Large intestine (tissue), 3 donors: ENCODE data around the gene THRSP. TPM values are rescaled to one million over a fixed set of nuclear protein-coding genes. Genes with fewer than 3 reads are reported as not detected.
"Not testable (repeated sequence)": the region's sequence is repeated elsewhere in the genome, so short reads cannot be mapped to it uniquely, and the experiment has no call there.

Source experiments
- DNase-seq, 2 donors: peaks; one replicate each; pipeline versions ENCODE4 v3.0.0 to v3.0.0-alpha.2; 2013
- H3K27ac ChIP-seq: one replicate; pipeline ENCODE4 v1.5.1; 2013; ENCODE audit warnings: low read length
- H3K27me3 ChIP-seq: 2 replicates; pipeline ENCODE4 v1.6.1; 2013; ENCODE audit warnings: low read length; ENCODE audit not compliant: control insufficient read depth, insufficient read depth
- H3K36me3 ChIP-seq: 2 replicates; pipeline ENCODE4 v1.6.1; 2013; ENCODE audit warnings: low read length; ENCODE audit not compliant: control insufficient read depth, insufficient read depth
- H3K4me1 ChIP-seq: one replicate; pipeline ENCODE4 v1.6.1; 2013; ENCODE audit warnings: low read length; ENCODE audit not compliant: control insufficient read depth, insufficient read depth
- H3K4me3 ChIP-seq: one replicate; pipeline ENCODE4 v1.5.1; 2013; ENCODE audit warnings: low read length
- H3K9me3 ChIP-seq: one replicate; pipeline ENCODE4 v1.6.1; 2013; ENCODE audit warnings: mild to moderate bottlenecking, low read depth, low read length, moderate library complexity; ENCODE audit not compliant: control insufficient read depth
- WGBS: methylation state at CpG from one replicate; pipeline ENCODE4 v1.1.5; 2013; ENCODE audit warnings: low lambda C conversion rate; ENCODE audit not compliant: insufficient coverage; 5-methylcytosine and 5-hydroxymethylcytosine counted together
- polyA plus RNA-seq: library from polyadenylated mRNA; unstranded; fragments of 120-200 nt; gene quantifications from one replicate; pipeline ENCODE4 v1.2.1, GENCODE V29; 2013

THRSP gene
- polyA plus RNA-seq, 1 donor: 0.10 TPM

DNA sequence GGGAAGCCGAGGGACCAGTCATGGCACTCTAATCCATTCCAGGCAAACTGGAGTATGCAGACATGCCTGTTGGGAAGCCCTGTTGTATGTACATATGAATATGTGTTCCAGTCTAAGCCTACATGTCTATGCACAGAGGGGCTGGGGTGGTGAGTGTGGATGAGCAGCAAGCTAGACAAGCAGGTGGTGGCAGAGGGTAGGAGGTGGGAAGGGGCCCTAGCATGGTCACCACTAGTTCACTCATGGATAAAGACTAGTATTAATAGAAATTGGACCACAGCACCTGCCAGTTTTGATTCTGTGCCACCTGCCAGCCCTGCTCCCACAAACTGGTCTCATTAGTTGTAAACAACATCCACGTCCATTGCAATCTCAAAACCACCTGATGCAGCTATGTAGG lies 1.5 kb downstream of the THRSP start:
- no CpG with 5 or more reads among the region's 2 CpGs for WGBS
- H3K27me3 ChIP-seq: no peaks in the 10 kb centered on the region
- no peak for DNase-seq

DNA sequence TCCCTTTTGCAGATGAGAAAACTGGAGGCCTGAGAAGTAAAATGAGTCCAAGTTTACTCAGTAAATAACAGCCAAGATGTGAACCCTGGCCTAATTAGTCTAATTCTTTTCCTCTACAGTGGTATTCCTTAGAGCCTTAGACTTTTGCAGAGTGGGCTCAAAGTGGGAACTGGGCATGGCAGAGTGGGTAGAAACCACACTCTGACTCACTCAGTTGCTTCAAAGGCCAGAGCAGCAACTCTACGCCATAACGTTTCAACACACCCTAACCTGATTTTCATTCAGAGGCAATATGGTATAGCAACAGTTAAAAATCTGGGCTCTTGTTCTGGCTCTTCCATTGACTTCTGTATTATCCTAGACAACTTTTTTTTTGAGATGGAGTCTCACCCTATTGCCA lies 2.8 kb downstream of the THRSP start:
- no peak for DNase-seq
- WGBS: 60% methylated on average over 1 of the region's 2 CpGs
- H3K4me1 ChIP-seq: no peaks in the 10 kb centered on the region

More for the DNA sequence above, 1.5 kb downstream of the THRSP start:
- Histone ChIP-seq H3K4me3 (no peak overlapping the region), H3K36me3 (peaks cover 19% of the 10 kb centered on the region), H3K9me3 (no peaks in the 10 kb centered on the region), H3K4me1 (no peaks in the 10 kb centered on the region), H3K27ac (no peak overlapping the region)

DNA sequence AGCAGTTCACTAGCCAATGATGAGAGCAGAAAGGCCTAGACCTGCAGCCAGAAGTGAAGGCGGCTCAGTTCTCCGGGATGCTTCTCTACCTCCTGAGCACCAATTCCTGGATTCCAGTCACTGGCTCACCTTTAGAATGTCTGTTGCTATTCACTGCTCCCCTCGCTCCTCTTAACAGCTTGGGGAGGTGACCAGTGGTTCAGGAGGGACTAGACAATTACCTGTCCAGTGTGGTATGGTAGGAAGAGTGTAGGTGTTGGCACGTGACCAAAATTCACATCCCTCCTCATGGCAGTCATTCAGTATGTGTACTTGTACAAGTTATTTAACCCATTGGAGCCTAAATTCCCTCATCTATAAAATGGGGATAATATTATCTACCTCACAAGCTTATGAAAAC lies 4.0 kb downstream of the THRSP start:
- H3K36me3 ChIP-seq: peaks cover 40% of the 10 kb centered on the region
- H3K9me3 ChIP-seq: no peaks in the 10 kb centered on the region
- DNase-seq: no peak
- H3K4me3 ChIP-seq: no peak overlapping the region
- no CpG with 5 or more reads among the region's 4 CpGs for WGBS
- H3K4me1 ChIP-seq: no peaks in the 10 kb centered on the region
- no peaks in the 10 kb centered on the region for H3K27me3 ChIP-seq
- H3K27ac ChIP-seq: no peak overlapping the region

More for the DNA sequence above, 2.8 kb downstream of the THRSP start:
- Histone ChIP-seq H3K9me3 (no peaks in the 10 kb centered on the region), H3K36me3 (peaks cover 30% of the 10 kb centered on the region), H3K4me3 (no peak overlapping the region), H3K27me3 (no peaks in the 10 kb centered on the region), H3K27ac (no peak overlapping the region)

DNA sequence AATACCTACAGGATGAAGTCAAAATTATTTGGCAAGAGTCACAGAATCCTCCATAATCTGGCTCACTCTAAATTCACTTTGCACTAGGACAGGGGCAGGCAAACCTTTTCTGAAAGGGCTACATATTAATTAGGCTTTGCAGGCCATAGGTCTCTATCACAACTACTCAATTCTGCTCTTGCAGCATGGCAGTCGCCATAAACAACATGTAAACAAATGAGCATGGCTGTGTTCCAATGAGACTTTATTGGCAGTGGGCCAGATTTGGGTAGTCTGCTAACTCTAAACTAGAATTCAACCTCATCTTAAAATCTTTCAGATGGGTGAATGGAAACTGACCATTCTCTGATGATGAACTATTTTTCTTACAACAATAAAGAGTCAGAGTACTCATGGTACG lies 5.8 kb downstream of the THRSP start:
- Histone ChIP-seq H3K36me3 (peaks cover 40% of the 10 kb centered on the region), H3K27ac (no peak overlapping the region), H3K4me1 (no peaks in the 10 kb centered on the region), H3K9me3 (no peaks in the 10 kb centered on the region), H3K27me3 (no peaks in the 10 kb centered on the region), H3K4me3 (no peak overlapping the region)
- DNase-seq: no peak
- 100% methylated on average over 1 of the region's 2 CpGs for WGBS

DNA sequence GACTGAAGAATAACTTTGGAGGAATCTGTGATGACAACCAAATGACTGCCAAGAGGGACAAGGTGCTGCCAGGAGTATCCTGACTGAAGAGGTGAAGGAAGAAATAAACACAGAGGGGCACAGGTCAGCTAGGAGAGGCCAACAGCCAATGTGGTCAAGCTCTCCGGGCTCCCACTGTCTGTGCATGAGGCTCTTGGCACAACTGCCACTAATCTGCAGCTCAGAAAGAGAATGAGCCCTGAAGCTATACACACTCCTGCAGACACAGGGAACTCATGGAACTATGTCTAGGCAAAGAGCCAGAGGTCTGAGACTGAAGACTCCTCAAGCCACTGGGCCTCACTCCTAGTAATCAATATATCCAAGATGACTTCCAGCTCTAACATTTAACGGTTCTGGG lies 7.0 kb downstream of the THRSP start:
- no CpG with 5 or more reads among the region's 2 CpGs for WGBS
- no peaks in the 10 kb centered on the region for H3K4me1 ChIP-seq
- peaks cover 42% of the 10 kb centered on the region for H3K36me3 ChIP-seq
- H3K4me3 ChIP-seq: no peak overlapping the region
- H3K27me3 ChIP-seq: no peaks in the 10 kb centered on the region
- H3K27ac ChIP-seq: no peak overlapping the region
- no peak for DNase-seq
- no peaks in the 10 kb centered on the region for H3K9me3 ChIP-seq

DNA sequence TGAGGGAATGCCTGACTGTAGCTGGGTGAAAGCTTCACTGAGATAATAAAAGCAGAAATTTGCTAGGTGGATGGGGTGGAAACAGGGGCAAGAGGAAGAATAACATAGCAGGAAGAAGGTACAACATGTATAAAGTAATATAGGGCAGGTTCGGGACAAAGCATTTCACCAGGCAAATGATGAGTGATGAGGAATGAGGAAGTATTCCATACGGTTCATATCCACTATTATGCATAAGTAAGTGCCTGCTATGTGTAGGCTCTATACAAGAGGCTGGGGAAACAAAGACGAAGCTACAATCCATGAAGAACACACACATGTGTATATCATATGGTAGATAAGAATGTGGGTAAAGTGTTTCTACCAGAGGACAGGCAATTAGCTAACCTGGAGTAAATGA lies 8.1 kb downstream of the THRSP start:
- no peaks in the 10 kb centered on the region for H3K4me1 ChIP-seq
- DNase-seq: no peak
- H3K4me3 ChIP-seq: no peak overlapping the region
- H3K36me3 ChIP-seq: peaks cover 43% of the 10 kb centered on the region
- H3K27me3 ChIP-seq: no peaks in the 10 kb centered on the region
- no peaks in the 10 kb centered on the region for H3K9me3 ChIP-seq
- 89% methylated on average over 3 of the region's 3 CpGs for WGBS
- H3K27ac ChIP-seq: no peak overlapping the region

DNA sequence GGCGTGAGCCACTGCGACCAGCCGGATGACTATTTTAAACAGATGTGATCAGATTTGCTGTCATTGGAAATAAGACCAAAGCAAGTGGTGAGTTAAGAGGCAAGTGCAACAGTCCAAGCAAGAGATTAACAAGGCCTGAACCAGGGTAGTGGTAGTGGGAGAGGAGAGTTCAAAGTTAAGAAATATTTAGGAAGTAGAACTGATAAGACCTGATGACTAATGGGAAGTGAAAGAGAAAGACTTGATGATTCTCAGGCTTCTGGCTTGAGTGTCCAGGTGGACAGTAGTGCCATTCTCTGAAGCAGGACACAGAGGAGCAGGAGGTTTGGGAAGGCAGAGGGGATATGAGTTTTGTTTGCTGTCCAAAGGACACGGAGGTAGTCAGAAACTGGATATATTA lies 8.8 kb downstream of the THRSP start:
- no peak overlapping the region for H3K4me3 ChIP-seq
- no peaks in the 10 kb centered on the region for H3K4me1 ChIP-seq
- peaks cover 48% of the 10 kb centered on the region for H3K36me3 ChIP-seq
- H3K9me3 ChIP-seq: no peaks in the 10 kb centered on the region
- 94% methylated on average over 3 of the region's 4 CpGs for WGBS
- no peak overlapping the region for H3K27ac ChIP-seq
- H3K27me3 ChIP-seq: no peaks in the 10 kb centered on the region
- DNase-seq: no peak

DNA sequence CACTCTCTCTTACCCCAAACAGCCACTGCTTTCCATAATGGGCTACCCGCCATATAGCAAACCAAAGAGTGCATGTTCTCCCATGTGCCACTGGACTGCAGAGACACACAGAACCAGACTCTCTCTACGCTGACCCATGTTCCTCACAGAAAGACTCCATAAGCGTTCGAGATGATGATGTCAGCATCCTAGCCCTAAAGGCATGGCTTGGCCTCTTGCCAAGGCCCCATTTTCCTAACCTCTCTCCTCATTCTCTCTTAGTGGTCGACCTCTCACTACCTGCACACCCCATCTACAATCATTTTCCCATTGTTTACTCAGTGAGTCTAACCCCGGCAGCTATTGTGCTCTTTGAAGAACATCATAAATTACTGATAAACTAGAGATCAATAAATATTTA lies 11.1 kb downstream of the THRSP start:
- H3K36me3 ChIP-seq: peaks cover 37% of the 10 kb centered on the region
- WGBS: 25% methylated on average over 1 of the region's 6 CpGs
- DNase-seq: no peak
- no peak overlapping the region for H3K27ac ChIP-seq
- no peak overlapping the region for H3K4me3 ChIP-seq
- H3K27me3 ChIP-seq: no peaks in the 10 kb centered on the region
- H3K4me1 ChIP-seq: no peaks in the 10 kb centered on the region
- no peaks in the 10 kb centered on the region for H3K9me3 ChIP-seq

DNA sequence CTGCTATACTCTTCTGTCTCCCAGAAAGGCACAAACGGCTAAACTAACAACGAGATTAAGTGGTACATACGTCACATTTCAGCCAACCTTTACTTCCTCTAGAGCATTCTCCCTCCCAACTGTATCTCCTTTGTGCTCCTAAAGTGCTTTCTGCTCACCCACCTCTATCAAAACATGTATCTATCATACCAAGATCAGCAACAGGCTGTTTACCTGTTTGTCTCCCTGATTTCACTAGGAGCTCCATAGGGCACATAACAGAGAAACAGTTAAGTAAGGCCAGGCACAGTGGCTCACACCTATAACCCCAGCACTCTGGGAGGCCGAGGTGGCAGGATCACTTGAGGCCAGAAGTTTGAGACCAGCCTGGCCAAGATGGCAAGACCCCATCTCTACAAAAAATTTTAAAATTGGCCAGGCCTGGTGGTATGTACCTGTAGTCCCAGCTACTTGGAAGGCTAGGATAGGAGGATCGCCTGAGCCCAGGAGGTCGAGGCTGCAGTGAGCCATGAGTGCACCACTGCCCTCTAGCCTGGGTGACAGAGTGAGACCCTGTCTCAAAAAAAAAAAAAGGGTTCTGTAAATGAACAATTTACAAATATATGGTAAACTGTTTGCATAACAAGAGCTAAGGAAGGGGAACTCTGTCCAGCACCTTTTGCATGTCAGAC lies 13.2 kb downstream of the THRSP start:
- no peaks in the 10 kb centered on the region for H3K27me3 ChIP-seq
- H3K36me3 ChIP-seq: peaks cover 20% of the 10 kb centered on the region
- no peaks in the 10 kb centered on the region for H3K9me3 ChIP-seq
- no CpG with 5 or more reads among the region's 6 CpGs for WGBS
- no peaks in the 10 kb centered on the region for H3K4me1 ChIP-seq
- DNase-seq: no peak
- H3K4me3 ChIP-seq: no peak overlapping the region
- no peak overlapping the region for H3K27ac ChIP-seq

DNA sequence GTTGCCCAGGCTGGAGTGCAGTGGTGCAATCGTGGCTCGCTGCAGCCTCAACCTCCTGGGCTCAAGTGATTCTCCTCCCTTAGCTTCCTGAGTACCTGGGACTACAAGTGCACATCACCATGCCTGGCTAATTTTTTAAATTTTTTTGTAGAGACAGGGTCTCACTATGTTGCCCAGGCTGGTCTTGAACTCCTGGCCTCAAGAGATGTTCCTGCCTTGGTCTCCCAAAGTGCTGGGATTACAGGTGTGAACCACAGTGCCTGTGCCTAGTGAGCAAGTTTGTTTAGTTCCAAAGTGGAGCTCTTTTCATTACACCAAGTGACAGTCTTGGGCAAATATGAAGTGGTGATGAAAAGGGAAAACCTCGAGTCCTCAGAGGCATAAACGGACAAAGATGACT lies 13.9 kb downstream of the THRSP start:
- WGBS: 89% methylated on average over 2 of the region's 4 CpGs
- DNase-seq, H3K4me3 ChIP-seq, H3K4me1 ChIP-seq, H3K27me3 ChIP-seq, H3K27ac ChIP-seq, H3K9me3 ChIP-seq: not testable (repeated sequence)
- peaks cover 14% of the 10 kb centered on the region for H3K36me3 ChIP-seq
